HepG2 (cell line): Measurements from ENCODE around the gene SHC3. TPM values are rescaled to one million over a fixed set of nuclear protein-coding genes. Genes with fewer than 3 reads are reported as not detected.

Experiments used
- CBX2 ChIP-seq, 2 experiments: fragments of 200-600 bp in 1 of 2; sonication (generic); formaldehyde crosslinking in 1 of 2; IDR thresholded peaks; 2 replicates each; pipeline versions ENCODE4 v1.7.0 to v1.8.1; 2018 to 2022; ENCODE audit warnings: low read depth in 2 of 2, low read length in 1 of 2, mild to moderate bottlenecking in 1 of 2, missing genetic modification reagents in 1 of 2
- DPF2 ChIP-seq: sonication (generic); formaldehyde crosslinking; IDR thresholded peaks from 2 replicates; pipeline ENCODE4 v1.4.0; 2020; ENCODE audit warnings: mild to moderate bottlenecking, low read depth, missing genetic modification reagents, borderline replicate concordance
- EP300 ChIP-seq, 3 experiments: sonication (generic) in 1 of 3; formaldehyde crosslinking in 1 of 3; IDR thresholded peaks; 2 replicates each; pipeline versions ENCODE4 v1.5.1 to v1.6.1; 2011 to 2020; ENCODE audit warnings: low read depth in 2 of 3, low read length in 2 of 3, borderline replicate concordance in 1 of 3, improper control_type of control experiment in 1 of 3, mild to moderate bottlenecking in 1 of 3, missing genetic modification reagents in 1 of 3, moderate library complexity in 1 of 3
- LCORL ChIP-seq, 2 experiments: fragments of 450-650 bp in 1 of 2; sonication (generic) in 1 of 2; formaldehyde crosslinking in 1 of 2; IDR thresholded peaks; 2 replicates each; pipeline versions ENCODE4 v1.5.0 to v1.6.1; 2017 to 2020; ENCODE audit warnings: antibody characterized with exemption in 1 of 2, missing genetic modification reagents in 1 of 2
- MAF1 ChIP-seq: sonication (generic); formaldehyde crosslinking; IDR thresholded peaks from 2 replicates; pipeline ENCODE4 v1.5.0; 2020; ENCODE audit warnings: missing genetic modification reagents, borderline replicate concordance
- NR2C2 ChIP-seq: sonication (generic); formaldehyde crosslinking; IDR thresholded peaks from 2 replicates; pipeline ENCODE4 v1.4.0; 2020; ENCODE audit warnings: missing genetic modification reagents, mild to moderate bottlenecking, moderate library complexity, borderline replicate concordance
- SAP130 ChIP-seq: IDR thresholded peaks from 2 replicates; pipeline ENCODE4 v1.6.1; 2016; ENCODE audit warnings: low read depth
- TMF1 ChIP-seq: sonication (generic); formaldehyde crosslinking; IDR thresholded peaks from 2 replicates; pipeline ENCODE4 v1.8.1; 2022; ENCODE audit warnings: low read depth, missing genetic modification reagents
- ZGPAT ChIP-seq: IDR thresholded peaks from 2 replicates; pipeline ENCODE4 v1.6.1; 2016; ENCODE audit warnings: mild to moderate bottlenecking
- ZNF142 ChIP-seq: sonication (generic); formaldehyde crosslinking; IDR thresholded peaks from 2 replicates; pipeline ENCODE4 v1.4.0; 2020; ENCODE audit warnings: missing genetic modification reagents
- ZNF253 ChIP-seq: sonication (generic); formaldehyde crosslinking; IDR thresholded peaks from 2 replicates; pipeline ENCODE4 v1.8.0; 2022; ENCODE audit warnings: mild to moderate bottlenecking, missing genetic modification reagents, borderline replicate concordance
- ZNF501 ChIP-seq: sonication (generic); formaldehyde crosslinking; IDR thresholded peaks from 2 replicates; pipeline ENCODE4 v1.5.1; 2020; ENCODE audit warnings: mild to moderate bottlenecking, moderate library complexity, missing genetic modification reagents
- polyA plus RNA-seq, 8 experiments: library from polyadenylated mRNA; depleted of rRNA in 3 of 8; stranded (reverse) in 7 of 8; unstranded in 1 of 8; fragments of >200 nt; fragmentation: Illumina TruSeq in 4 of 8; extraction: Trizol in 4 of 8; gene quantifications; 2 replicates each; pipeline versions ENCODE4 v1.2.1 to v1.2.3, GENCODE V29; 2011 to 2016; ENCODE audit warnings: low read depth in 4 of 8, missing spikeins in 1 of 8, mixed read lengths in 1 of 8; ENCODE audit not compliant: insufficient read depth in 1 of 8
- total RNA-seq, 5 experiments: library from RNA; depleted of rRNA; stranded (reverse); fragments of >200 nt; fragmentation: Illumina TruSeq; extraction: Trizol; gene quantifications; 2 replicates each; pipeline ENCODE4 v1.2.3, GENCODE V29; 2016; ENCODE audit warnings: low read depth in 1 of 5
- TF ChIP-seq, protein P1 (sequence below): sonication (generic); formaldehyde crosslinking; IDR thresholded peaks from 2 replicates; pipeline ENCODE4 v1.4.0; 2020; ENCODE audit warnings: missing genetic modification reagents
- TF ChIP-seq, protein P2 (sequence below): sonication (generic); formaldehyde crosslinking; IDR thresholded peaks from 2 replicates; pipeline ENCODE4 v1.4.0; 2020; ENCODE audit warnings: missing genetic modification reagents, borderline replicate concordance

SHC3 gene
- total and polyA plus RNA-seq, 2 of the 13 experiments (the other 11 are each of a cell fraction or from before 2014, with no cell fraction given) = 0.09 to 0.89 TPM

GRCh38 chr9:89179895-89180734 is 1.5 kb upstream of the SHC3 start (continued):
- TF ChIP-seq EP300 (IDR thresholded peaks at IDR 0.05; ENCODE audit: low read depth in 2 of 2, low read length in 2 of 2) (peak in 1 of 2 experiments; percentile 55; a peak in 1 of 4 replicates), EP300 (CRISPR knock-in tag; IDR thresholded peaks at IDR 0.05; ENCODE audit: borderline replicate concordance) (no peak), SAP130 (CRISPR knock-in tag) (peak; percentile 41; the same call in 1 of the 2 replicates), ZNF501 (CRISPR knock-in tag) (0 out of 2 replicates have a peak, but pooled peaks have one; percentile 38), NR2C2 (CRISPR knock-in tag) (peak; percentile 48; the same call in 1 of the 2 replicates), TMF1 (CRISPR knock-in tag) (0 out of 2 replicates have a peak, but pooled peaks have one; percentile 41), ZGPAT (CRISPR knock-in tag) (0 out of 2 replicates have a peak, but pooled peaks have one; percentile 42), ZNF142 (CRISPR knock-in tag) (0 out of 2 replicates have a peak, but pooled peaks have one; percentile 39), CBX2 (IDR thresholded peaks at IDR 0.05; ENCODE audit: low read depth, low read length) (no peak), CBX2 (CRISPR knock-in tag; IDR thresholded peaks at IDR 0.05; ENCODE audit: low read depth) (0 out of 2 replicates have a peak, but pooled peaks have one; percentile 17), MAF1 (CRISPR knock-in tag) (0 out of 2 replicates have a peak, but pooled peaks have one; percentile 58), LCORL (IDR thresholded peaks at IDR 0.05) (no peak), LCORL (CRISPR knock-in tag; IDR thresholded peaks at IDR 0.05) (peak; percentile 21; the same call in 1 of the 2 replicates), DPF2 (no peak), ZNF253 (CRISPR knock-in tag) (0 out of 2 replicates have a peak, but pooled peaks have one; percentile 24)
- TF ChIP-seq, protein P1, sequence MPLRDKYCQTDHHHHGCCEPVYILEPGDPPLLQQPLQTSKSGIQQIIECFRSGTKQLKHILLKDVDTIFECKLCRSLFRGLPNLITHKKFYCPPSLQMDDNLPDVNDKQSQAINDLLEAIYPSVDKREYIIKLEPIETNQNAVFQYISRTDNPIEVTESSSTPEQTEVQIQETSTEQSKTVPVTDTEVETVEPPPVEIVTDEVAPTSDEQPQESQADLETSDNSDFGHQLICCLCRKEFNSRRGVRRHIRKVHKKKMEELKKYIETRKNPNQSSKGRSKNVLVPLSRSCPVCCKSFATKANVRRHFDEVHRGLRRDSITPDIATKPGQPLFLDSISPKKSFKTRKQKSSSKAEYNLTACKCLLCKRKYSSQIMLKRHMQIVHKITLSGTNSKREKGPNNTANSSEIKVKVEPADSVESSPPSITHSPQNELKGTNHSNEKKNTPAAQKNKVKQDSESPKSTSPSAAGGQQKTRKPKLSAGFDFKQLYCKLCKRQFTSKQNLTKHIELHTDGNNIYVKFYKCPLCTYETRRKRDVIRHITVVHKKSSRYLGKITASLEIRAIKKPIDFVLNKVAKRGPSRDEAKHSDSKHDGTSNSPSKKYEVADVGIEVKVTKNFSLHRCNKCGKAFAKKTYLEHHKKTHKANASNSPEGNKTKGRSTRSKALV (CRISPR knock-in tag) = peak; percentile 96
- TF ChIP-seq, protein P2, sequence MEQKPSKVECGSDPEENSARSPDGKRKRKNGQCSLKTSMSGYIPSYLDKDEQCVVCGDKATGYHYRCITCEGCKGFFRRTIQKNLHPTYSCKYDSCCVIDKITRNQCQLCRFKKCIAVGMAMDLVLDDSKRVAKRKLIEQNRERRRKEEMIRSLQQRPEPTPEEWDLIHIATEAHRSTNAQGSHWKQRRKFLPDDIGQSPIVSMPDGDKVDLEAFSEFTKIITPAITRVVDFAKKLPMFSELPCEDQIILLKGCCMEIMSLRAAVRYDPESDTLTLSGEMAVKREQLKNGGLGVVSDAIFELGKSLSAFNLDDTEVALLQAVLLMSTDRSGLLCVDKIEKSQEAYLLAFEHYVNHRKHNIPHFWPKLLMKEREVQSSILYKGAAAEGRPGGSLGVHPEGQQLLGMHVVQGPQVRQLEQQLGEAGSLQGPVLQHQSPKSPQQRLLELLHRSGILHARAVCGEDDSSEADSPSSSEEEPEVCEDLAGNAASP (CRISPR knock-in tag) = peak; percentile 31; the same call in 1 of the 2 replicates
